HG02678 (cell line): ENCODE results near the gene SLC39A2.
"Not testable (repeated sequence)": the region's sequence is repeated elsewhere in the genome, so short reads cannot be mapped to it uniquely, and the experiment has no call there.

Experiments
- ATAC-seq: cut with Tn5 transposase; IDR thresholded peaks from one replicate; pipeline ENCODE4 v1.9.1; 2021; ENCODE audit warnings: mild to moderate bottlenecking, moderate library complexity; ENCODE audit not compliant: unreplicated experiment

The SLC39A2 gene

GRCh38 chr14:21024585-21025370 is 25.7 kb downstream of the SLC39A2 start, which contains the start of gene NDRG2:
NDRG2 (minus strand) TSS chr14:21025061; CDS start chr14:21023315, 1,746 bp downstream.
- ATAC-seq: no peak

GRCh38 chr14:21025371-21026273 is 26.5 kb downstream of the SLC39A2 start:
- no peak for ATAC-seq

- ATAC-seq: no peak
Observed at GRCh38 chr14:21026274-21026987, 27.3 kb downstream of the SLC39A2 start.

GRCh38 chr14:21026988-21027315 is 27.9 kb downstream of the SLC39A2 start:
- ATAC-seq: no peak

- ATAC-seq: no peak
Observed at GRCh38 chr14:21029917-21030316, 30.8 kb downstream of the SLC39A2 start, which contains the start of gene TPPP2. TPPP2 (plus strand) TSS chr14:21030217; CDS start chr14:21030582, 365 bp downstream.

GRCh38 chr14:21030531-21030930 is 31.4 kb downstream of the SLC39A2 start:
- ATAC-seq: no peak

- no peak for ATAC-seq
Observed at GRCh38 chr14:21032326-21033132, 33.4 kb downstream of the SLC39A2 start.

- ATAC-seq: no peak
Observed at GRCh38 chr14:21033133-21033698, 34.1 kb downstream of the SLC39A2 start.

- ATAC-seq: no peak
Observed at GRCh38 chr14:21034707-21035106, 35.6 kb downstream of the SLC39A2 start, which contains the start of gene RNASE13. RNASE13 (minus strand) TSS chr14:21034807; CDS start chr14:21034288, 519 bp downstream.

- ATAC-seq: no peak
Observed at GRCh38 chr14:21036751-21037150, 37.7 kb downstream of the SLC39A2 start.

GRCh38 chr14:21037156-21037555 is 38.1 kb downstream of the SLC39A2 start:
- ATAC-seq: no peak

GRCh38 chr14:21038441-21039422 is 39.6 kb downstream of the SLC39A2 start:
- no peak for ATAC-seq

GRCh38 chr14:21039585-21040369 is 40.7 kb downstream of the SLC39A2 start:
- ATAC-seq: no peak

- no peak for ATAC-seq
Observed at GRCh38 chr14:21040370-21040925, 41.4 kb downstream of the SLC39A2 start.

GRCh38 chr14:21040941-21041340 is 41.8 kb downstream of the SLC39A2 start:
- ATAC-seq: not testable (repeated sequence)

- no peak for ATAC-seq
Observed at GRCh38 chr14:21041676-21042433, 42.8 kb downstream of the SLC39A2 start, which contains the start of gene RNASE7. RNASE7 (plus strand) TSS chr14:21042362; CDS start chr14:21042993, 631 bp downstream.

GRCh38 chr14:21042918-21043317 is 43.8 kb downstream of the SLC39A2 start:
- ATAC-seq: no peak
